Heart right ventricle (tissue), 16 donors: ENCODE data around the gene P3H2. TPM values are rescaled to one million over a fixed set of nuclear protein-coding genes. Genes with fewer than 3 reads are reported as not detected.
"Not testable (repeated sequence)": the region's sequence is repeated elsewhere in the genome, so short reads cannot be mapped to it uniquely, and the experiment has no call there.

Source experiments
- ATAC-seq, 8 donors: fragments of 200-7000 bp; cut with Tn5 transposase; one replicate each; pipeline ENCODE4 v1.9.1; 2020; ENCODE audit warnings: mild to moderate bottlenecking in 8 of 8, moderate library complexity in 8 of 8, moderate number of reproducible peaks in 1 of 8
- DNase-seq, 2 donors: peaks; one replicate each; pipeline ENCODE4 v3.0.0-alpha.2; 2020
- H3K27ac ChIP-seq, 10 donors: fragments of 200-600 bp; sonication (generic) in 2 of 10; one replicate each; pipeline versions ENCODE4 v1.5.0 to v1.8.0; 2020 to 2022; ENCODE audit warnings: mild to moderate bottlenecking in 3 of 10
- H3K27me3 ChIP-seq, 7 donors: fragments of 200-600 bp; one replicate each; pipeline ENCODE4 v1.8.0; 2021 to 2022; ENCODE audit warnings: mild to moderate bottlenecking in 2 of 7
- H3K36me3 ChIP-seq, 9 donors: fragments of 200-600 bp; sonication (generic) in 1 of 9; one replicate each; pipeline versions ENCODE4 v1.5.0 to v1.8.0; 2020 to 2022; ENCODE audit warnings: mild to moderate bottlenecking in 2 of 9
- H3K4me1 ChIP-seq, 9 donors: fragments of 200-600 bp; sonication (generic) in 1 of 9; one replicate each; pipeline versions ENCODE4 v1.5.0 to v1.8.0; 2020 to 2022; ENCODE audit warnings: mild to moderate bottlenecking in 4 of 9
- H3K4me3 ChIP-seq, 10 donors: fragments of 200-600 bp; sonication (generic) in 2 of 10; one replicate each; pipeline versions ENCODE4 v1.5.0 to v1.8.0; 2020 to 2022; ENCODE audit warnings: mild to moderate bottlenecking in 7 of 10, moderate library complexity in 2 of 10
- H3K9me3 ChIP-seq, 11 donors: fragments of 200-600 bp in 10 of 11; sonication (generic) in 2 of 11; one replicate each; pipeline versions ENCODE4 v1.5.0 to v1.8.0; 2013 to 2022; ENCODE audit warnings: mild to moderate bottlenecking in 2 of 11, control low read depth in 1 of 11, moderate library complexity in 1 of 11
- WGBS, 2 donors: extraction: QIAGEN DNeasy Blood & Tissue Kit; methylation state at CpG; one replicate each; pipeline ENCODE4 v1.1.7; 2013; ENCODE audit warnings: inconsistent platforms in 1 of 2; 5-methylcytosine and 5-hydroxymethylcytosine counted together
- intact Hi-C, 10 donors: fragments of 100-400 bp; cut with DNase I; formaldehyde crosslinking; loops; one replicate each; pipeline versions ENCODE4 v1.11.1 to v1.14.2; 2022
- polyA plus RNA-seq, 2 donors: library from polyadenylated mRNA; stranded (reverse); fragments of 200-250 nt; gene quantifications; one replicate each; pipeline ENCODE4 v1.2.3, GENCODE V29; 2013
- total RNA-seq, 10 donors: library from RNA; stranded (reverse); fragmentation: NEBNext Ultra II Directional in 3 of 10; extraction: Animal tissue kit (Norgen Biotek cat#: 25700) in 3 of 10; gene quantifications; one replicate each; pipeline versions ENCODE4 v1.2.1 to v1.2.4, GENCODE V29; 2021 to 2023
- TF ChIP-seq, protein P1 (sequence below), 9 donors: fragments of 200-600 bp; sonication (generic) in 2 of 9; IDR thresholded peaks; one replicate each; pipeline versions ENCODE4 v1.5.0 to v1.8.0; 2021 to 2022; ENCODE audit warnings: antibody characterized with exemption in 9 of 9, mild to moderate bottlenecking in 5 of 9, moderate library complexity in 1 of 9
- donor health status: Arrhythmogenic right ventricular cardiomyopathy.
- donor health status: ischemic (EF 13 %, LVEDD 7.1; RV severe dilation, severe dysfunction).
- donor health status: healthy with polysubstance abuse.
- donor health status: DM: no; HTN: yes; CAD: no.
- donor health status: DM: no; HTN: no; CAD: no.
- donor health status: ischemic (EF 25% LVEDD 6.9; RV normal size, moderate dysfunction).
- donor health status: ischemic (EF 25% LVEDD 5.7; RV mildly dilated, moderate dysfunction).
- donor health status: healthy.
- donor health status: DM: yes; HTN: yes; CAD: no.
- donor health status: Ischemic cardiomyopathy.
- donor health status: ischemic (EF 35%, LVEDD 5.7; RV mildly dilated, moderate dysfunction).
- donor health status: nonischemic (EF 11% LVEDD 7.7; RV severe dilation, severe dysfunction).
- donor health status: DM: yes; HTN: yes; CAD: no.
- donor health status: PGD.
- donor health status: ischemic (EF 29% LVEDD 5.4; RV normal size, mild dysfunction).
- donor health status: nonischemic (EF 23%, LVEDD 6.1; RV moderate dilation, normal function).

Gene P3H2
- total and polyA plus RNA-seq, 12 donors: 0.49 to 28.8 (median 3.5) TPM

DNA sequence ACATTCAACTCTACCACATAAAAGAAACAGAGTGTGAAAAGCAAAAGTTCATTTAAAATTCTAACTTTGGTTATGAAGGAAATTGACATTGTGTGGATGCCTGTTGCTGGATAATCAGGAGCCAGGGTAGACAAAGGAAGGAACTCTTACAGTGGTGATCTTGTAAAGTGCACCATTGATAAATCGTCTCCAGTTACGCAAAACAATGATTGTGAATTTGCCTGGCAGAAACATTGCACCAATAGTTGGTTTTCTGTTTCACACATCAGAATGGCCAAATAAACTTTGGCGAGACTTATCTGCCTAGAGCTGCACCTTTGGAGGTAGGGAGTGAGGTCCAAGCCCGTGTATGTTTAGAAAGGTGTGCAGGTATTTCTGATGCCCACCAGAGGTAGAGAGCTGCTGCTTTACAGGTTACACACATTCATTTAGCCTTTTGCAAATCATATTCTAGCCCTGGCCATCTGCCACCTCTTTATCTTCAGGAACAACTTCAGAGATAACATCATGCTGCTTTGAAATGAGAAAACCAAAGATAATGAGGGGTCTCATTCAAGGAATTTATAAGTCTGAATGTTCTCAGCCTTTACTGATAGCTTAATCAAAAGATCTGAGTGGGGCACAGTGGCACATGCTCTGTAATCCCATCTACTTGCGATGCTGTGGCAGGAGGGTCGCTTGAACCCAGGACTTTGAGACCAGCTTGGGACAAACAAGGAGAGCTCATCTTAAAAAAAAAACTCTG is 47.4 kb upstream of the P3H2 start:
- ATAC-seq: no peak
- WGBS, 2 donors: 54 to 67% methylated on average over 6 of the region's 6 CpGs
- H3K9me3 ChIP-seq: no peaks in the 10 kb centered on the region
- H3K4me1 ChIP-seq: peaks cover 0 to 10% (median 0%) of the 10 kb centered on the region in 9 donors
- no peak overlapping the region for H3K4me3 ChIP-seq
- DNase-seq: no peak
- no peak overlapping the region for H3K27ac ChIP-seq
- H3K27me3 ChIP-seq: no peaks in the 10 kb centered on the region
- intact Hi-C loops: no loop called here
- no peaks in the 10 kb centered on the region for H3K36me3 ChIP-seq
- TF ChIP-seq, protein P1, sequence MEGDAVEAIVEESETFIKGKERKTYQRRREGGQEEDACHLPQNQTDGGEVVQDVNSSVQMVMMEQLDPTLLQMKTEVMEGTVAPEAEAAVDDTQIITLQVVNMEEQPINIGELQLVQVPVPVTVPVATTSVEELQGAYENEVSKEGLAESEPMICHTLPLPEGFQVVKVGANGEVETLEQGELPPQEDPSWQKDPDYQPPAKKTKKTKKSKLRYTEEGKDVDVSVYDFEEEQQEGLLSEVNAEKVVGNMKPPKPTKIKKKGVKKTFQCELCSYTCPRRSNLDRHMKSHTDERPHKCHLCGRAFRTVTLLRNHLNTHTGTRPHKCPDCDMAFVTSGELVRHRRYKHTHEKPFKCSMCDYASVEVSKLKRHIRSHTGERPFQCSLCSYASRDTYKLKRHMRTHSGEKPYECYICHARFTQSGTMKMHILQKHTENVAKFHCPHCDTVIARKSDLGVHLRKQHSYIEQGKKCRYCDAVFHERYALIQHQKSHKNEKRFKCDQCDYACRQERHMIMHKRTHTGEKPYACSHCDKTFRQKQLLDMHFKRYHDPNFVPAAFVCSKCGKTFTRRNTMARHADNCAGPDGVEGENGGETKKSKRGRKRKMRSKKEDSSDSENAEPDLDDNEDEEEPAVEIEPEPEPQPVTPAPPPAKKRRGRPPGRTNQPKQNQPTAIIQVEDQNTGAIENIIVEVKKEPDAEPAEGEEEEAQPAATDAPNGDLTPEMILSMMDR (IDR thresholded peaks at IDR 0.05): no peak

DNA sequence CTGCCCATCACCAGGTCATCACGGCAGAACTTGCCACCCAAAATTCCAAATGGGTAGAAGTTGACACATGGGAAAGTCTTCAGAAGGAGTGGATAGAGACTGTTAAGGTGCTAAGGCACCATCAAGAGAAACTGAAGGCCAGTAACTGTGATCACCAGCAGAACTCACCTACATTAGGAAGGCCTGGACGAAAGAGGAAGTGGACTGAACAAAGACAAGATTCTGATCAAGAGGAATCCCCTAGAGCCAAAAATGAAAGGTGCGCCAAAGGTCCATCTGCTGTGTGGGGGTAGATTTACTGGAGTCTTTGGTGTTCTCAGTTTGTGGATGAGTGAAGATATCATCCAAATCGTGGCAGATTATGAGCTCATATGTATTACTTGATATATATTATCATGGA is 46.3 kb upstream of the P3H2 start:
- WGBS, 2 donors: 90 to 91% methylated on average over 4 of the region's 4 CpGs
- H3K36me3 ChIP-seq: no peaks in the 10 kb centered on the region
- no peaks in the 10 kb centered on the region for H3K27me3 ChIP-seq
- peaks cover 0 to 10% (median 0%) of the 10 kb centered on the region in 9 donors for H3K4me1 ChIP-seq
- peaks cover 0 to 4% (median 0%) of the 10 kb centered on the region in 11 donors for H3K9me3 ChIP-seq
- no peak for ATAC-seq
- TF ChIP-seq, protein P1 (IDR thresholded peaks at IDR 0.05): no peak
- intact Hi-C loops: no loop called here
- H3K4me3 ChIP-seq: no peak overlapping the region
- no peak overlapping the region for H3K27ac ChIP-seq
- no peak for DNase-seq

DNA sequence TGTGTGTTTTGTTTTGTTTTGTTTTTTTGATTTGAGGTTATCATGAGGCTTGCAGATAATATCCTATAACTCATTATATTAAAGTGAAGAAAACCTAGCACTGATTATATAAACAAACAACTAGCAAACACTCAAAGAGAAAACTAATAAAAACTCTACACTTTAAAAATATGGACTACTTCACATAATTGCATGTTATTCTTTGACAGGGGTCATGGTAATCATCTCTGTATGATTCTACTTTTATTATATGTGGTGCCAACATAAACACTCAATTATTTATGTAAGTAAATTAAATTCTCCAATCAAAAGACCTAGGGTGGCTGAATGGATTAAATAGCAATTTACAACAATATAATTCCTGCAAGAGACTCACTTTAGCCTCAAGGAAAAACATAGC is 44.6 kb upstream of the P3H2 start:
- ATAC-seq (no peak), DNase-seq (no peak)
- Histone ChIP-seq H3K27ac (no peak overlapping the region), H3K9me3 (peaks cover 0 to 4% (median 0%) of the 10 kb centered on the region in 11 donors), H3K27me3 (peaks cover 0 to 2% (median 0%) of the 10 kb centered on the region in 7 donors), H3K36me3 (no peaks in the 10 kb centered on the region), H3K4me1 (peaks cover 0 to 9% (median 0%) of the 10 kb centered on the region in 9 donors), H3K4me3 (no peak overlapping the region)
- TF ChIP-seq, protein P1 (IDR thresholded peaks at IDR 0.05): no peak
- intact Hi-C loops: no loop called here

DNA sequence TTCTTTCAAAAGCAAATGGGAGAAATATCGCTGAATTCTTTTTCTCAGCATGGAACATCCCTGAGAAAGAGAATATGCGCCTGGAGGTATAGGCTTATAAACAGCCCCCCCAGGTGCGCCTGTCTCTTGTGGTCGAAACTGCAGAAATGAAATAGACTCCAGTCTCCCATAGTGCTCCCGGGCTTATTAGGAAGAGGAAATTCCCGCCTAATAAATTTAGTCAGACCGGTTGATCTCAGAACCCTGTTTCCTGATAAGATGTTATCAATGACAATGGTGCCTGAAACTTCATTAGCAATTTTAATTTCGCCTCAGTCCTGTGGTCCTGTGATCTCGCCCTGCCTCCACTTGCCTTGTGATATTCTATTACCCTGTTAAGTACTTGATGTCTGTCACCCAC is 41.3 kb upstream of the P3H2 start:
- H3K4me1 ChIP-seq, H3K27ac ChIP-seq, H3K36me3 ChIP-seq, H3K9me3 ChIP-seq, DNase-seq, H3K27me3 ChIP-seq, intact Hi-C loops, H3K4me3 ChIP-seq, ATAC-seq: not testable (repeated sequence)
- WGBS, 2 donors: 75 to 77% methylated on average over 8 of the region's 9 CpGs

DNA sequence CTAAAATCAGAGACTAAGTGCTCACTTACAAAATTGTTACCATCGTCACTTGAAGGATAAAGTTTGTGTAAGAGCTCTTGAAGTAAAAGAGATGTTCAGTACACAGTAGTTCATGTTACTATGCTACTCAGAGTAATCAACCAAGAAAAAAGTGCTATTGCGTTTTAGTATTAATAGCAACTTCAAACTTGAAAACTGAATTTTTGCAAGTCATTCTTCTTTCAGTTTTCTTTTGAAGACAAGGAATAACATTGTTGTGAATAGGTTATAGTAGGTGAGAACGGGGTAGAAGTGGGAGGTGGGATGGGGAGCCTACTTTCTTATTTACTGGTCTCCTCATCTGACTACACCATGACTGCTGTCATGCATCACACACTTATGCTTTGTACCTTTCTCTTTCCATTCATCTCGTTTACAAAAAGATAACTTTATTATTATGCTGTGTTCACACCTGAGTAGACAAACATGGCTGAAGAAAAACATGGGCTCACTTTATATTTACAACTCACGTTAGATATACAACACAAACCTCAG is 39.3 kb upstream of the P3H2 start:
- Histone ChIP-seq H3K4me3 (no peak overlapping the region), H3K36me3 (no peaks in the 10 kb centered on the region), H3K27ac (no peak overlapping the region), H3K9me3 (peaks cover 0 to 4% (median 0%) of the 10 kb centered on the region in 11 donors), H3K4me1 (no peaks in the 10 kb centered on the region), H3K27me3 (peaks cover 0 to 4% (median 0%) of the 10 kb centered on the region in 7 donors)
- 88 to 89% methylated on average over 5 of the region's 5 CpGs for WGBS, 2 donors
- DNase-seq (no peak), ATAC-seq (no peak)
- intact Hi-C loops: no loop called here
- TF ChIP-seq, protein P1 (IDR thresholded peaks at IDR 0.05): no peak
